ENCODE data around the gene LAMA2. TPM values are rescaled to one million over a fixed set of nuclear protein-coding genes. Genes with fewer than 3 reads are reported as not detected.

The LAMA2 gene
- total RNA-seq, 1 donor from 2014 or later, result 1.8 TPM

DNA sequence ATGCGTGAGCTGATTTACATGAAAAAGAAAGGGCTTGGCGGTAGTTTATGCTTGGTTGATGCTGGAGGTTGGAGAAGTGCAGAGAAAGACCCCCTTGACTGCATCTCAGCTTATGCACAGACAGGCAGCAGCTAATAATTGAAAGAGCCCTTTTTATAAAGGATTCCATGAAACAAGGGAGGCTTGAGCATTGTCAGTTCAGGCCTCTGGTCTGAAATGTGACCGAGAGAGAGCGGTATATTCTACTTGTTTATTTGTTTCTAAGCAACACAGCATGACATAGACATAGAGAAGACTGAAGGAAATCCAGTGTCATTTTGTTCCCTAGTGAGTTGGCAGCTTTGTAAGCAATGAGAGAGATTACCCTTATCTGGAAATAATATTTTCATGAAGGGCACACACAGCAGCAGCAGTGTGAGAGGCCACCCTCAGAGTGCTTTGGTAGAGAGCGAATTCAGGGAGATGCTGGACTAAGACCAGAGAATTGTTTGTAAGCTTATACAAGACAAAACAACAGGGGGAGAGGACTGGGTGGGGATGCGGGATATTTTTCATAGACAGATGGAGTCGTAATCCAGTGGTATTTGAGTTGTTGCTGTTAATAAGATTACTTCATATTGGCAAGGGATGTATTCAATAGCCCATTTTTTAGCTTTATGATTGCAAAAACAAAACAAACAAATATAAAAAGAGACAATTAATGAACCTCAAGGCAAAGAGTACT is 34.6 kb upstream of the LAMA2 start:
- Histone ChIP-seq H3K4me2 (ENCODE audit: low read length) (no peak overlapping the region), H3K4me3 (ENCODE audit: insufficient read depth, low read depth, low read length) (no peak overlapping the region), H3K4me1 (ENCODE audit: insufficient read depth, low read length) (no peaks in the 10 kb centered on the region)

DNA sequence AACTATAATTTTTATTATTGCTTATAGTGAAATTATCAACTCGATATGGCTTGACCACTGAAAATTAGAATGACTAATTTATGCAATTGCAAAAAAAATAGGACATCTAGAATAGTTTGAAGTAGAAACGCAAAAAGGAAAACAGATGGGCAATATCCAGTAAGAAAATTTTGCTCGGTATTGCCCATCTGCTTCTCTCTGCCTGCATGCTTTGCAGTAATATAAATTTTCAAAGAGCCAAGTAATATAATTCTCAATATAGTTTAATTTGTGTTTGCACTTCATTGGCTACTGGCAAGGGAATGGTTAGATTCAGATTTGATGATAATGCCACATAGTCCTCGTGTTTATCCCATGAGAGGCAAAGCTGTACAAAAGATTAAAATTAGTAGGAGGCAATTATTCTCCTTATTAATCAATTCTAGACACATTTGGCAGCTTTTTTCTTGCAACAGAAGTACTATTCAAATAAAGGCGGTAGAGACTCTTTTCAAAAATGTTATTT is 27.3 kb upstream of the LAMA2 start:
- Mint-ChIP-seq H3K27me3 (ENCODE audit: low read depth, unreplicated experiment) (no peaks in the 10 kb centered on the region), H3K36me3 (ENCODE audit: low read depth, unreplicated experiment) (no peaks in the 10 kb centered on the region), H3K27ac (ENCODE audit: unreplicated experiment) (no peak overlapping the region), H3K9me3 (ENCODE audit: unreplicated experiment) (peaks cover under 1% of the 10 kb centered on the region), H3K4me3 (ENCODE audit: unreplicated experiment) (no peak overlapping the region), H3K4me1 (ENCODE audit: low read depth, unreplicated experiment) (no peaks in the 10 kb centered on the region)
- TF ChIP-seq, protein P1, sequence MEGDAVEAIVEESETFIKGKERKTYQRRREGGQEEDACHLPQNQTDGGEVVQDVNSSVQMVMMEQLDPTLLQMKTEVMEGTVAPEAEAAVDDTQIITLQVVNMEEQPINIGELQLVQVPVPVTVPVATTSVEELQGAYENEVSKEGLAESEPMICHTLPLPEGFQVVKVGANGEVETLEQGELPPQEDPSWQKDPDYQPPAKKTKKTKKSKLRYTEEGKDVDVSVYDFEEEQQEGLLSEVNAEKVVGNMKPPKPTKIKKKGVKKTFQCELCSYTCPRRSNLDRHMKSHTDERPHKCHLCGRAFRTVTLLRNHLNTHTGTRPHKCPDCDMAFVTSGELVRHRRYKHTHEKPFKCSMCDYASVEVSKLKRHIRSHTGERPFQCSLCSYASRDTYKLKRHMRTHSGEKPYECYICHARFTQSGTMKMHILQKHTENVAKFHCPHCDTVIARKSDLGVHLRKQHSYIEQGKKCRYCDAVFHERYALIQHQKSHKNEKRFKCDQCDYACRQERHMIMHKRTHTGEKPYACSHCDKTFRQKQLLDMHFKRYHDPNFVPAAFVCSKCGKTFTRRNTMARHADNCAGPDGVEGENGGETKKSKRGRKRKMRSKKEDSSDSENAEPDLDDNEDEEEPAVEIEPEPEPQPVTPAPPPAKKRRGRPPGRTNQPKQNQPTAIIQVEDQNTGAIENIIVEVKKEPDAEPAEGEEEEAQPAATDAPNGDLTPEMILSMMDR (IDR thresholded peaks at IDR 0.05; ENCODE audit: insufficient read depth, low read depth, low read length), result no peak
- no peak for TF ChIP-seq EZH2 (IDR thresholded peaks at IDR 0.05; ENCODE audit: insufficient read depth, low read length)
- no peak overlapping the region for H3K27ac ChIP-seq (ENCODE audit: low read depth, low read length)
- no peaks in the 10 kb centered on the region for H3K9me3 ChIP-seq (ENCODE audit: insufficient read depth, low read depth, low read length)
- no peak overlapping the region for H2AFZ ChIP-seq (ENCODE audit: low read depth, low read length)
- H3K4me2 ChIP-seq (ENCODE audit: low read length), result no peak overlapping the region
- H3K9ac ChIP-seq (ENCODE audit: low read length), result no peak overlapping the region
- H3K79me2 ChIP-seq (ENCODE audit: insufficient read depth, low read length), result no peaks in the 10 kb centered on the region
- no peak for FAIRE-seq
- H3K36me3 ChIP-seq (ENCODE audit: insufficient read depth, low read length), result no peaks in the 10 kb centered on the region
- no peaks in the 10 kb centered on the region for H3K4me1 ChIP-seq (ENCODE audit: insufficient read depth, low read length)
- no peaks in the 10 kb centered on the region for H4K20me1 ChIP-seq (ENCODE audit: insufficient read depth, low read length)
- H3K27me3 ChIP-seq (ENCODE audit: insufficient read depth, low read length), result no peaks in the 10 kb centered on the region
- no peak for DNase-seq (ENCODE audit: low read depth)
- no peak overlapping the region for H3K4me3 ChIP-seq (ENCODE audit: insufficient read depth, low read depth, low read length)

More for the DNA sequence above, 34.6 kb upstream of the LAMA2 start:
- H3K4me1 Mint-ChIP-seq (ENCODE audit: low read depth, unreplicated experiment), result no peaks in the 10 kb centered on the region
- Histone ChIP-seq H3K27me3 (ENCODE audit: insufficient read depth, low read length) (no peaks in the 10 kb centered on the region), H3K79me2 (ENCODE audit: insufficient read depth, low read length) (no peaks in the 10 kb centered on the region), H3K36me3 (ENCODE audit: insufficient read depth, low read length) (no peaks in the 10 kb centered on the region), H2AFZ (ENCODE audit: low read depth, low read length) (no peak overlapping the region), H3K9ac (ENCODE audit: low read length) (no peak overlapping the region), H3K9me3 (ENCODE audit: insufficient read depth, low read depth, low read length) (no peaks in the 10 kb centered on the region), H3K27ac (ENCODE audit: low read depth, low read length) (no peak overlapping the region), H4K20me1 (ENCODE audit: insufficient read depth, low read length) (no peaks in the 10 kb centered on the region)
- H3K4me3 Mint-ChIP-seq (ENCODE audit: unreplicated experiment), result no peak overlapping the region
- H3K27ac Mint-ChIP-seq (ENCODE audit: unreplicated experiment), result no peak overlapping the region
- DNase-seq (ENCODE audit: low read depth), result no peak
- FAIRE-seq, result no peak
- no peak for TF ChIP-seq EZH2 (IDR thresholded peaks at IDR 0.05; ENCODE audit: insufficient read depth, low read length)
- TF ChIP-seq, protein P1 (IDR thresholded peaks at IDR 0.05; ENCODE audit: insufficient read depth, low read depth, low read length), result no peak
- H3K36me3 Mint-ChIP-seq (ENCODE audit: low read depth, unreplicated experiment), result no peaks in the 10 kb centered on the region
- H3K27me3 Mint-ChIP-seq (ENCODE audit: low read depth, unreplicated experiment), result peaks cover 3% of the 10 kb centered on the region
- no peaks in the 10 kb centered on the region for H3K9me3 Mint-ChIP-seq (ENCODE audit: unreplicated experiment)

DNA sequence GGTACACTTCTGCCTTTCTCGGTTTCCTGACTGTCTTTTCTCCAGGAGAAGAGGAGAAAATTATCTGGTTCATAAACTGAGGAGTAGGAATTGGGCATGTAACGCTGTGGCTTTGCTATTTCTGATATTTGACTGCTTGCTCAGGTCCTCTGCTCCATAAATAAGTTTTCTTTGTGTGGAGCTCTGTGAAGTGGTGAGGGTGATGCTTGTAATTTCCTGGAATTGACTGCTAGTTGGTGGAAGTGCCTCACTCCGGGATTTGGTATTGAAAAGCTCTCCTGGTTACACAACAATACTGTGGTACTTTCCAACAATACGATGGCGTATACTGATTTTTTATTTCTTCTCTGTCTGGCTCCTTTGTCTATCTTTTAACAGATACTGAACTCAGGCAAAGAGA is 25.1 kb upstream of the LAMA2 start:
- FAIRE-seq (no peak), DNase-seq (ENCODE audit: low read depth) (no peak)
- Mint-ChIP-seq H3K27me3 (ENCODE audit: low read depth, unreplicated experiment) (no peaks in the 10 kb centered on the region), H3K9me3 (ENCODE audit: unreplicated experiment) (peaks cover 4% of the 10 kb centered on the region), H3K4me3 (ENCODE audit: unreplicated experiment) (no peak overlapping the region), H3K36me3 (ENCODE audit: low read depth, unreplicated experiment) (peaks cover 2% of the 10 kb centered on the region), H3K4me1 (ENCODE audit: low read depth, unreplicated experiment) (no peaks in the 10 kb centered on the region), H3K27ac (ENCODE audit: unreplicated experiment) (no peak overlapping the region)
- Histone ChIP-seq H3K9ac (ENCODE audit: low read length) (no peak overlapping the region), H3K27ac (ENCODE audit: low read depth, low read length) (no peak overlapping the region), H3K27me3 (ENCODE audit: insufficient read depth, low read length) (no peaks in the 10 kb centered on the region), H3K79me2 (ENCODE audit: insufficient read depth, low read length) (no peaks in the 10 kb centered on the region), H3K36me3 (ENCODE audit: insufficient read depth, low read length) (no peaks in the 10 kb centered on the region), H3K4me1 (ENCODE audit: insufficient read depth, low read length) (no peaks in the 10 kb centered on the region), H3K4me2 (ENCODE audit: low read length) (no peak overlapping the region), H4K20me1 (ENCODE audit: insufficient read depth, low read length) (no peaks in the 10 kb centered on the region), H2AFZ (ENCODE audit: low read depth, low read length) (no peak overlapping the region), H3K4me3 (ENCODE audit: insufficient read depth, low read depth, low read length) (no peak overlapping the region), H3K9me3 (ENCODE audit: insufficient read depth, low read depth, low read length) (no peaks in the 10 kb centered on the region)
- TF ChIP-seq EZH2 (IDR thresholded peaks at IDR 0.05; ENCODE audit: insufficient read depth, low read length), result no peak
